HG03575 (cell line): ENCODE measurements around the gene CTDSP1.

Experiments
- ATAC-seq: cut with Tn5 transposase; IDR thresholded peaks from one replicate; pipeline ENCODE4 v1.9.1; 2021; ENCODE audit not compliant: unreplicated experiment, insufficient number of reproducible peaks, low FRiP score; ENCODE audit errors: extremely low read depth

CTDSP1 gene

DNA sequence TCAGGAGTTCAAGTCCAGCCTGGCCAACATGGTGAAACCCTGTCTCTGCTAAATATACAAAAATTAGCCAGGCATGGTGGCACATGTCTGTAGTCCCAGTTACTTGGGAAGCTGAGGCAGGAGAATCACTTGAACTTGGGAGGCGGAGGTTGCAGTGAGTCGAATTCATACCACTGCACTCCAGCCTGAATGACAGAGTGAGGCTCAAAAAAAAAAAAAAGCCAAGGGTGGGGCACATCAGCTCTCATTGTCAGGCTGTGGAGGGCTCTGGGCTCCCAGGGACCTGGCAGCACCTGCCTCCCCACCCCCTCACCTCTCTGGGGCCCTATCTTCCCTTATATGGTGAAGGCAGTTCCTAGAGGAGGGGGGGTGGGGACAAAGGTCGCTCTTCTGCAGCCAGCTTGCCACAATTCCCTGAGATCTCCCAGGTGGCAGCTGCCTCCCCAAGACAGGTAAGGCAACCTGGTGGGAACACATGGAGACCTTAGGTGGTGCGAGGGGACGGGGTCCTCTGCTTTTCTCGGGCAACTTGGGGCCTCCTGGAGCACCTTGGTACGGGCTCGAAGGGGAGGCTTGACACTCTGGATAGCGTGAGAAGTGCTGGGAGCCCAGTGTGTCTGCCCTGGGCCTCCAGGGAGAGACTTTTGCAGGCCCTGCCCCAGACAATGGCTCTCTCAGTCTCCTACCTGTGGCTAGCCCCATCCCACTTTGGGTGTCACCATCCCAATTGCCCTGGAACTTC is 19.2 kb downstream of the CTDSP1 start, which contains the start of gene VIL1:
TSS of gene VIL1 (plus strand) at position 407 of the 742 bp plus-strand sequence. CDS start 4,656 bp downstream, outside the sequence.
- no peak for ATAC-seq

DNA sequence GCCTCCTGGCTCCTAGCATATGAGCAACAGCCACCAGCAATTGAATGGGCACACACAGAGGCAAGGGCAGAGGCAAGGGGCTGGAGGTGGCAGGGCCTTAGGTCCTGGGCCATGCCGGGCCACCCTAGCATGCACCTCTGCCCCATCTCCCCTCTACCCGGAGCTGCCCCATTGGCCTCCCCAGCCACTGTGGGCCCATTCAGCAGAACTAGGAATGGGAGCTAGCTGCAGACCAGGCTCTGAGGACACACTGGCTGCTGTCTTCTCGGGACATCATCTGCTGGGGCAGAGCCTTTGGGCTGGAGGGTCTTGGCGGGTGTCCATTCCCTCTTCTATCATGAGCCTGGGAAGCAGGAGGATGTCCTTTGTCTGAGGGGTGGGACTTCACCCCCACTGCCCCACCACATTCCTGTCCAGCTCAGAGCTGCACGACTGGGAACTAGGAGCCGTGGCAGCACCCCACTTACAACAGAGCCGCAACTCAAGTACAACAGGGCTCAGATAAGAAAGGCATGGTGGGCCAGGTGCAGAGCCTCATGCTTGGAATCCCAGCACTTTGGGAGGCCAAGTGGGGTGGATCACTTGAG is 20.1 kb downstream of the CTDSP1 start:
- ATAC-seq, result no peak

DNA sequence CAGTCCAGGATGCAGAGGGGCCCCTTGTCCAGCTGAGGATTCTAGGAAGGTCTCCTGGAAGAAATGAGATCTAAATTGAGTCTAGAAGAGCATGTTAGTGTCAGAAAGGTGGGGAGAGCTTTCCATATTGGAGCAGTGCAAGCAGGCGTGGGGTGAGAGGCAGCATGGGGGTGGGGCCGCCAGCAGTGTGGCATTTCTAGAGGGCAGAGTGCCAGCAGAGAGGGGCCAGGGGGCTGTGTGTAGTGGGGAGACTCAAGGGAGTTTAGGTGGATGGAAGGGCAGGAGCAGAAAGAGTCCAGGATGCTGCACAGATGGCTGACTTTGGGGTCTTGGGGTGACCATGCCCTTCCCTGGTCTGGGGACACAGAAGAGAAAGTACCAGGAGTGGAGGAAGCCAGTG is 21.4 kb downstream of the CTDSP1 start:
- no peak for ATAC-seq

DNA sequence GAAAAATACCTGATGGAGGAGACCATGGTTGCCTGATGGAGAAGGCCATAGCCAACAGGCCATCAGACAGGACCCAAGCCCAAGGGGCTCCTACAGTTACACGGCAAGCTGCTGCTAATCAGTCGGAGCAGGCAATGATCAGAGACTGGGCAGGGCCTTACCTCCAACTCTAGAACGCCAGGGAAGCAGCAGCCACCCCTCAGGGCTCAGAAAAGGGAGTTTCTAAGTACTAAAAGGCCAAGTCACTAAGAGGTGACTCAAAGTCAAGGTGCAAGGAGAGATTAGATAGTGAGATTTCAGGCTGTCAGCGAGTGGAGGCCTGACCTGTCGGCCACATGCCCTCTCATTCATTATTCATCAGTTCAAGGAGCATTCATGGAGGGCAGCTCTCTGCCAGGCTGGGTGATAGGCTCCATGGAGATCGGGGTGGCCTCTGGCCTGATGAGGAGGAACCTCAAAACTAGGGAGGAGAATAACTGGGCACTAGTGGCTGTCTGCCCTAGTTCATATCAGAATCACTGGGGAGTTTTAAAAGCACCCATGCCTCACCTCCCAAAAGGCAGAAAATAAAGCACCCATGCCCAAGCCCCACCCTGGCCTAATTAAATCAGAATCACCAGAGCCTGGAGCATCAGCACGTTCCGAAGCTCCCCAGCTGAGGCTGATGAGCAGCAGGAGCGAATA is 22.9 kb downstream of the CTDSP1 start:
- no peak for ATAC-seq

DNA sequence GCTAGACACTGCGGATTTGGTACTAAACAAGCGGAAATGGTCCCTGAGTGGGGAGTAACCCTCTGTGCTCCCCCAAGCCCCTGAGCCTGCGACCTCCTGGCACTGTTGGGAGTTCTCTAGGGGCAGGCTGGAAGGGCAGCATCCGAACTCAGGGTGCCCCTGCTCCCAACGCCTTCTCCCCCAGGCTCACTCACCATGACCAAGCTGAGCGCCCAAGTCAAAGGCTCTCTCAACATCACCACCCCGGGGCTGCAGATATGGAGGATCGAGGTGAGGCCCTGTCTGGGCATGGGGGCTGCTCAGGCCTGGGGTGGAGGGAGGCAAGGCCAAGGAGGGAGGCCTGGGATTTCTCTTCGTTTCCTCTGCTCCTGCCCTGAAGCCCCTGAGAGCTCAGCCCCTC is 23.9 kb downstream of the CTDSP1 start:
- no peak for ATAC-seq

DNA sequence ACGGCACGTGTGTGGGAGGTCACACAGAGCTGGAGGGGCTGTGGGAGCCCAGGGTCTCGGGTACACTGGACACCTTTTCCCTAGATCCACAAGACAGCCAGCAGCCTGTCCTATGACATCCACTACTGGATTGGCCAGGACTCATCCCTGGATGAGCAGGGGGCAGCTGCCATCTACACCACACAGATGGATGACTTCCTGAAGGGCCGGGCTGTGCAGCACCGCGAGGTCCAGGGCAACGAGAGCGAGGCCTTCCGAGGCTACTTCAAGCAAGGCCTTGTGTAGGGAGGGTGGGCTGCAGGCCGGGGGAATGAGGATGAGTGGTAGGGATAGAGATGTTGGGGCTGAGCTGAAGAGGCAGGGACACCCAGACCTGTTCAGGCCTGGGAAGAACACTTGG is 25.9 kb downstream of the CTDSP1 start:
- ATAC-seq, result no peak

DNA sequence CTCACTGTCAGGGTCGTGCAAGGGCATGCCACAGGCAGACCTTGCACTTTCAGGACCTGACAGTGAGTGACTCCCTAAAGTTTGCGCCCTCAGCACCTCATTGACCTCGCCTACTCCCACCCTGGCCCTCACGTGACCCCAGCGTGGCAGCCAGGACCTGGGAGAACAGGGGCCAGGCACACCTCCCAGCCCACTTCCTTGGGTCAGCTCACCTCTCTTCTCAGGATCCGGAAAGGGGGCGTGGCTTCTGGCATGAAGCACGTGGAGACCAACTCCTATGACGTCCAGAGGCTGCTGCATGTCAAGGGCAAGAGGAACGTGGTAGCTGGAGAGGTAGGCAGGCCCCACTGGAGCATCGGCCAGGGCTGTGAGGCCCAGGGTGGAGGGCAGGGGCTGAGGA is 28.1 kb downstream of the CTDSP1 start:
- ATAC-seq, result no peak

DNA sequence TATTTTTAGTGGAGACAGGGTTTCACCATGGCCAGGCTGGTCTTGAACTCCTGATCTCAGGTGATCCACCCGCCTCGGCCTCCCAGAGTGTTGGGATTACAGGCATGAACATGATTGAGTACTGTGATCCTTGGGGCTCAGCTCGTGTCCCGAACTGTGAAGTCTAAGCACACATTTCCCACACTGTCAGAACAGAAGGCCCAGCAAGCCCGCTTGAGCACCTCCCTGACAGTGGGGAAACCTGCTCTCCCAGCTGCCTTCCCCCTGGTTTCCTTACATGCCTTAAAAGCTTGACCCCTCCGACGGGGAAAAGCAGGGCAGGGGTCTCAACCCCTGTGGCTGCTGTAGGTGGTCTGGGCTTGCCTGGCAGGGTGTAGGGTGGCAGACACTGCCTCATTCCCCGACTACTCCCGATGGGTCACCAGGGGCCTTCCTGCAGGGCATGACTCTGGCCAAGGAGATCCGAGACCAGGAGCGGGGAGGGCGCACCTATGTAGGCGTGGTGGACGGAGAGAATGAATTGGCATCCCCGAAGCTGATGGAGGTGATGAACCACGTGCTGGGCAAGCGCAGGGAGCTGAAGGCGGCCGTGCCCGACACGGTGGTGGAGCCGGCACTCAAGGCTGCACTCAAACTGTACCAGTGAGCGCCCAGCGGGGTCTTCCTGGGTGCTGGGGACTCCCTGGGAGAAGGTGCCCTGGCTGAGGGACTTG is 29.3 kb downstream of the CTDSP1 start:
- no peak for ATAC-seq

DNA sequence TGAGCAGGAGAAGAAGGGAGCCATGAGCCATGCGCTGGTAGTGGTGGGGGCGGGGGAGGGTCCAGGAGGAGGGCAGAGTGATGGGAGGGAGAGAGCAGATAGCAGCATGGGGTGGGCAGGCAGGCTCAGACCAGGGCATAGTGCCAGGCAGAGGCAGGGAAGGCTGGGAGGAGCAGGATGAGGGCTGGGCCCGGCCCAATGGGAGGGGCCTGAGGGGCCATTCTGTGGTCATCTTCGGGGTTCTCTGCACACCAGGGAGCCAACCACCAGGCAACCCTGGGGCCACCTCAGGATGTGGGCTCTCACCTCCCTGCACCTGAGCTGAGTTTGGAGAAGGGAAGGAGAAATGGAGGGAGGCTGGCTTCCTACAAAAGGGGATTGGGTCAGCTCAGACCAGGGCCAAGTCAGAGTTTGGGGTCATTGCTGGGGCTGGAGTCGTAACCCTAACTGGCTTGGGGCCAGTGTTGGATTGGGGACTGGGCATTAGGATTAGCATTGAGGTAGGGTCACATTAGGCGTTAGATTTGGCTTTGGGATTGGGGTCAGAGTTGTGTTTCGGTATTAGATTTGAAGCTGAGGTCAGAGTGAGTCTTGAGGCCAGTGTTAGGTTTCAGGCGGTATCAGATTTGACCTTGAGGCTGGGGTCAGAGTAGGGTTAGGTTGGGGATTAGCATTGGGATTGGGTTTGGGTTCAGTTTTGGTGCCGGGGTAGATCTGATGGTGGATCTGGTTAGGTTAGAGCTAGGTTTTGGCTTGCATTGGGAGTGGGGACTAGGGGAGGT is 30.4 kb downstream of the CTDSP1 start:
- ATAC-seq, result no peak

DNA sequence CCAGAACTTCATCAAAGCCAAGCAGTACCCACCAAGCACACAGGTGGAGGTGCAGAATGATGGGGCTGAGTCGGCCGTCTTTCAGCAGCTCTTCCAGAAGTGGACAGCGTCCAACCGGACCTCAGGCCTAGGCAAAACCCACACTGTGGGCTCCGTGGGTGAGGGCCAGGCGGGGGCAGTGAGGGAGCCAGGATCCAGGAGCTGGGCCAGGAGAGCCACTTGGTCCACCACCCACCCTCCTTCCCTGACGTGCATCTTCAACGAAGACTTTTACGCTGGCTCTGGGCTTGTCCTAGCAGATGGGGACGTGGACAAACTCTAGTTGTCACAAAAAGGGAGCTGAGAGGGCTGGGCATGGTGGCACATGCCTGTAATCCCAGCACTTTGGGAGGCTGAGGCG is 31.1 kb downstream of the CTDSP1 start:
- ATAC-seq, result no peak

DNA sequence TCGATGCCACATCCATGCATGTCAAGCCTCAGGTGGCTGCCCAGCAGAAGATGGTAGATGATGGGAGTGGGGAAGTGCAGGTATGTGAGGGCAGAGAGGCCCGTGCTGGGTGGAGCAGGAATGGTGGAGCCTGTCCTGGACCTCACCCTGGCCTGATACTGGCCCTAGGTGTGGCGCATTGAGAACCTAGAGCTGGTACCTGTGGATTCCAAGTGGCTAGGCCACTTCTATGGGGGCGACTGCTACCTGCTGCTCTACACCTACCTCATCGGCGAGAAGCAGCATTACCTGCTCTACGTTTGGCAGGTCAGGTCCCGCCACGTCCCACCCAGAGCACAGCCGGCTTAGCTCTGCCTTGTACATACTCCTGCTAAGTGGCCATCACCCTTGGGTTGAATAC is 32.2 kb downstream of the CTDSP1 start:
- ATAC-seq, result no peak

DNA sequence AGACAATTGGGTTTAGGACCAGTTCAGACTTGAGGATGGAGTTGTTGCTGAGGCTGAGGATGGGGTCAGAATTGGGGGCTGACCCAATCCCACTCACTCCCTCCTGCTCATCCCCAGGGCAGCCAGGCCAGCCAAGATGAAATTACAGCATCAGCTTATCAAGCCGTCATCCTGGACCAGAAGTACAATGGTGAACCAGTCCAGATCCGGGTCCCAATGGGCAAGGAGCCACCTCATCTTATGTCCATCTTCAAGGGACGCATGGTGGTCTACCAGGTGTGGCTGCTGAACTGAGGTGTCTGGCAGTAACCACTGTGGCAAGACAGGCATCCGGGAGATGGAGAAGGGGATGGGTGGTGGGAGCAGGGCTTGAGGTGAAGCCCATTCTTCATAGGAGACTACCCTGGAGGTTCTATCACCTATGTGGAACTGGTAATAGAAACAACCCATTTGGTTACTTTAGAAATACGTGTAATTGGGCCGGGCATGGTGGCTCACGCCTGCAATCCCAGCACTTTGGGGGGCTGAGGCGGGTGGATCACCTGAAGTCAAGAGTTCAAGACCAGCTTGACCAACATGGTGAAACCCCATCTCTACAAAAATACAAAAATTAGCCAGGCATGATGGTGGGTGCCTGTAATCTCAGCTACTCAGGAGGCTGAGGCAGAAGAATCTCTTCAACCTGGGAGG is 33.2 kb downstream of the CTDSP1 start:
- ATAC-seq, result no peak

DNA sequence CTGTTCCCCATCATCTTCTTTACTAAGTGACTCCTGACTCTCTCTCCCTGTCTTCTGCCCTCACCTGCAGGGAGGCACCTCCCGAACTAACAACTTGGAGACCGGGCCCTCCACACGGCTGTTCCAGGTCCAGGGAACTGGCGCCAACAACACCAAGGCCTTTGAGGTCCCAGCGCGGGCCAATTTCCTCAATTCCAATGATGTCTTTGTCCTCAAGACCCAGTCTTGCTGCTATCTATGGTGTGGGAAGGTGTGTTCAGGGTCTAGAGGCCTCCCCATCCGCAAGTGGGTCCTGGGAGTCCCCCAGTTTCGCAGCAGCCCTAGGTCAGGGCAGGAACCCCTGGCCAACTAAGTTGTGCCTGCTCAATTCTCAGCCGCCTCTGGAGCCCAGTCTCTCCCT is 34.8 kb downstream of the CTDSP1 start:
- ATAC-seq, result no peak

DNA sequence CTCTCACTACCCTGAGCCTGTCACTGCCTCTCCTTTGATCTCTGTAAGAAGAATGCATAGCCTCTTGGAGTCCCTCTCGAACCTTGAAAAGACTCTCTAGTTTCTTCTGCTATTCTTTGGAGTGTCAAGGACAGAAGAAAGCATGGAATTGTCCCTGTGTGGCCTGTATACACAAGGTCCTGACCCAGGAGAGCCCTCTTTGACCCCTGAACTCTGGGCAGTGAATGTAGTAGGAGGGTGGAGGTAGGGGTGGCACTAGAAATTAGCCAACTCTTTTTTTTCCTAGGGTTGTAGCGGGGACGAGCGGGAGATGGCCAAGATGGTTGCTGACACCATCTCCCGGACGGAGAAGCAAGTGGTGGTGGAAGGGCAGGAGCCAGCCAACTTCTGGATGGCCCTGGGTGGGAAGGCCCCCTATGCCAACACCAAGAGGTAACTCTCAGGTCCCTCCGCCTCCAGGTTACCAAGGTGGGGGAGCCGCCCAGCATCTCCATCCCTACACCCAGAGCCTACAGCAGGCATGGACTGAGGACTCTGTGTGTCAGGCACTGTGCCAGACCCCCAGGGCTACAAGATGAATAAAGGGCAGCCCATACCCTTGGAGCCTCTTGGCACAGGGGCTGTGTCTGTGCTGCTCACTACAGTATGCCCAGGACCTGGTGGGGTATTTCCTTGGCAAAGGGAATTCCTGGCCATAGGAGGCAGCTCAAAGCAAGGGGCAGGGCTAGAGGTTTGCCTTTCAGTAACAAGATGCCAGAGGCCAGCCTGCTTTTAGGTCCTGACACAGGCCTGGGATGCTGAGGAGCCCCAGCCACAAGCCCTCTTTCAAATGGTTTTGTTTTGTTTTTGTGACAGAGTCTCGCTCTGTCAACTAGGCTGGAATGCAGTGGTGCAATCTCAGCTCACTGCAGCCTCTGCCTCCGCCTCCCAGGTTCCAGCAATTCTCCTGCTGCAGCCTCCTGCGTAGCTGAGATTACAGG is 35.6 kb downstream of the CTDSP1 start:
- ATAC-seq, result no peak

DNA sequence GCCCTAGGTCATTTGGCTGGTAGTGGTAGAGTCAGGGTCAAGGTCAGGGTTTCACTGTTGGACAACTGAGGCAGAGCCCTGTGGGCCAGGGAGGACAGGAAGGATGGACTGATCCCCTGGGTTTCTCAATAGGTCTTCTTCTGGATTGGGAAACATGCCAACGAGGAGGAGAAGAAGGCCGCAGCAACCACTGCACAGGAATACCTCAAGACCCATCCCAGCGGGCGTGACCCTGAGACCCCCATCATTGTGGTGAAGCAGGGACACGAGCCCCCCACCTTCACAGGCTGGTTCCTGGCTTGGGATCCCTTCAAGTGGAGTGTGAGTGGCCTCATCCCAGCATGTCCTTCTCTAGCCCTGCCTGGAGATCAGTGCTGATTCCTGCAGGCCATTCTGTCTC is 37.3 kb downstream of the CTDSP1 start:
- ATAC-seq, result no peak

DNA sequence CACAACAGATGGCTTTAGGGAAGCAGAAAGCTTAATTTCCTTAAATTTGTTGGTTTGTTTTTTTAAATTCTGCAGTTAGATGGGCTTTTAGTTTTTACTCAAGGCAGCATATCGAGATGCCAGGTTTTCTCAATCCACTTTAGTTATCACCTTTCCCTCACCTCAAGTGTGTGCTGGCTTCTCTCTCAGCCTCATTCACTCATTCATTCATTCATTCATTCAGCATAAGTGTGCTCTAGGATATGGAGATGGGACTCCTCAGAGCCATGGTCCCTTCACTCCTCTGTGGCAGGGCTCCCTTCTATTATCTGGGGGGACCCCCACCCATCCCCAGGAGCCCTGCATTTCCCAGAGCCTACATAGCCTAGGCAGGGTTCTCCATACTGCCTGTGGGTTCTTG is 38.3 kb downstream of the CTDSP1 start:
- ATAC-seq, result no peak

DNA sequence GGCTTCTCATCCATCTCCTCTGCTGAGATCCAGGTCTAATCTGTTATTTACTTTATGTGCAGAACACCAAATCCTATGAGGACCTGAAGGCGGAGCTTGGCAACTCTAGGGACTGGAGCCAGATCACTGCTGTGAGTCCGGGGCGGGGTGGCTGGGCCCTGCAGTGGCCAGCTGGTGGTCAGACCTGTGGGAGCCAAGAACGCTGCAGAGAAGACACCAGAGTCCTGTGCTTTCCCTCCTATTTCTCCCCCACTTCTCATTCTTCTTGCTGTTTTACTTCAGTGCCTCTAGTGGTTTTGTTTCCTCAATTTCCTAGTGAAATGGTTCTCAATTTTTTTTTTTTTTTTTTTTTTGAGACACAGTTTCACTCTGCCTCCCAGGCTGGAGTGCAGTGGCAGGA is 38.9 kb downstream of the CTDSP1 start:
- ATAC-seq, result no peak
